Choroid plexus epithelial cell (primary cell): ENCODE data around the gene CREBBP.

Source experiments
- DNase-seq: peaks from one replicate; pipeline ENCODE4 v3.0.0-alpha.2; 2010; ENCODE audit warnings: low read depth
- H3K4me3 ChIP-seq: 2 replicates; pipeline ENCODE4 v1.5.1; 2011; ENCODE audit warnings: low read depth, mild to moderate bottlenecking, control low read depth, low read length, moderate library complexity
- TF ChIP-seq, protein P1 (sequence below): conservative IDR thresholded peaks from 2 replicates; pipeline ENCODE4 v1.5.1; 2011; ENCODE audit warnings: low read depth, mild to moderate bottlenecking, control low read depth, inconsistent platforms, low read length, moderate library complexity

The CREBBP gene

DNA sequence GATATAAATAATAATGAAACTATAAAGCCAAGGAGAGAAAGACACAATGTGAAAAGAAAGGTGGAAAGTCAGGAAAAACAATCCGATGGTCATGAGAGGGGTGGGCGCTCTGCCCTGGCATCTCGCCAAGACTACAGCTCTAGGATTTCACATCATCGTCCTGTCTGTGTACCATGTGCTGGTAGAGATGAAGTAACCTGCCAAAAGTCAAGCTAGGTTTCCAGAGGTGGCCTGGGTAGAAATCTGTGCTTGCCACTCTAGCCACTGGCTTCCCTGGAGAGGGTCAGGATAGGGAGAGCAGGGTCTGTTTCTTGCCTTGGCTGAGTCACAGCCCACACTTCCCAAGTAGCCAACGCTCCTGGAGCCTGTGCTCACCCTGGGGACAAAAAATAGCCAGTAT lies 132.2 kb downstream of the CREBBP start:
- no peak overlapping the region for H3K4me3 ChIP-seq
- TF ChIP-seq, protein P1, sequence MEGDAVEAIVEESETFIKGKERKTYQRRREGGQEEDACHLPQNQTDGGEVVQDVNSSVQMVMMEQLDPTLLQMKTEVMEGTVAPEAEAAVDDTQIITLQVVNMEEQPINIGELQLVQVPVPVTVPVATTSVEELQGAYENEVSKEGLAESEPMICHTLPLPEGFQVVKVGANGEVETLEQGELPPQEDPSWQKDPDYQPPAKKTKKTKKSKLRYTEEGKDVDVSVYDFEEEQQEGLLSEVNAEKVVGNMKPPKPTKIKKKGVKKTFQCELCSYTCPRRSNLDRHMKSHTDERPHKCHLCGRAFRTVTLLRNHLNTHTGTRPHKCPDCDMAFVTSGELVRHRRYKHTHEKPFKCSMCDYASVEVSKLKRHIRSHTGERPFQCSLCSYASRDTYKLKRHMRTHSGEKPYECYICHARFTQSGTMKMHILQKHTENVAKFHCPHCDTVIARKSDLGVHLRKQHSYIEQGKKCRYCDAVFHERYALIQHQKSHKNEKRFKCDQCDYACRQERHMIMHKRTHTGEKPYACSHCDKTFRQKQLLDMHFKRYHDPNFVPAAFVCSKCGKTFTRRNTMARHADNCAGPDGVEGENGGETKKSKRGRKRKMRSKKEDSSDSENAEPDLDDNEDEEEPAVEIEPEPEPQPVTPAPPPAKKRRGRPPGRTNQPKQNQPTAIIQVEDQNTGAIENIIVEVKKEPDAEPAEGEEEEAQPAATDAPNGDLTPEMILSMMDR = no peak
- peak; percentile 17 for DNase-seq

DNA sequence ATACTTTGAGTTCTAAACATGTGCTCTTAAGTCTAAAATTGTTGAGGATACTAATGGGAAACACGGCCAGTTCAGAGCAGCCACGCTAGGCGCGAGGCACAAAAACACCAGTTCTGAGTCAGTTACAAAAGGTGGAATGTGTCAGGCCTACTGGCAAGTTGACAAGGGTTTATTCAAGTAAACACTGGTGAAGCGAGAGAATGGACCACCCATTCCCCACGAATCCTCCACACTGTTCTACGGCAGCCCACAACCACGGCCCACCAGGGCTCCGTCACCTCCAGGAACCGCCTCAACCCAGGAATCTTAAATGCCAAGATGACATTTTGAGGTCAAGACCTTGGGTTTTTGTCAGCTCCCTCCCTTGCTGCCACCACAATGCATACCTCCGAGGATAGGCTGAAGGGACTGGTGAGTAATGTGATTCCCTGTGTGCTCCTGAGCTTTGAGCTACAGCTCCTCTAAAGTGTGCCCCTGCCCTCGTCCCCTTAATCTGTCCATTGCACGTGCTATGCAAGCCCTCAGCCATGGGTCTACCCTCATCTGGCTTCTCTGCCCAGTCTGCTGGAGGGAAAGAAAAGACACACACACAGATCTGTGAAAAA lies 134.7 kb downstream of the CREBBP start:
- TF ChIP-seq, protein P1 = no peak
- DNase-seq = peak; percentile 83
- no peak overlapping the region for H3K4me3 ChIP-seq

DNA sequence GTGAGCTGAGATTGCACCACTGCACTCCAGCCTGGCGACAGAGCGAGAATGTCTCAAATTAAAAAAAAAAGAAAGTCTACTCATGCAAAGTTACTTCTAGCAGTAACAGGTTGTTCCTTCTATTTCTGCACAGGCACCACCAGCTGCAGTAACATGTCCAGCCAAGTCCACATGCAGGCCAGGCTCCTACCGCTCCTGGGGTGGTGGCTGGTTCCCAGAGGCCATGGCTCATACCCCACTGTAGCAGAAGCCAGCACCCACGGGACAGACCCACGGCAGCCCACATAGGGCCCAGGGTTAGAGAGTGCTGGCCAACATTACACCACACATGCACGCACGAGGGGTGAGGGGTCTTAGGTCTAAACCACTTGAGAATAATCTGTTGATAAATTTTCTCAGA lies 136.5 kb downstream of the CREBBP start:
- no peak overlapping the region for H3K4me3 ChIP-seq
- DNase-seq = no peak
- TF ChIP-seq, protein P1 = no peak

DNA sequence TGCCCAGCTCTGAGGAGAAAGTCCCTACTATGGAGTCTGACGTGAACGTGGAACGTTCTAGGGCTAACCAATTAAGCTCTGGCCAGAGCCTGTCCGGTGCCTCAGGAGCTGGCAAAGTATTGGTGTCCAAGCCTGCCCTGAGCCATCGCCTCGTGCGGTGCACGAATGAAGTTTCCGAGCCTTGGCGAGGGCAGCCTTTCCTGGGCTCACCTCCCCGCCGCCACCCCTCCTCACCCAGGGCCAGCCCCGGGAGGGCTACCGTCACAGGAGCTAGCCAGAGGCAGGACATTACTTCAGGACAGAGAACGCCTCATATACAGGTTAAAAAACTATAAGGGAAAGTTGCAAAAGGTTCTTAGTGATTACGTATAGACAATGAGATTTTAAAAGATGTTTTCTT lies 139.6 kb downstream of the CREBBP start:
- DNase-seq = no peak
- no peak overlapping the region for H3K4me3 ChIP-seq
- TF ChIP-seq, protein P1 = no peak

DNA sequence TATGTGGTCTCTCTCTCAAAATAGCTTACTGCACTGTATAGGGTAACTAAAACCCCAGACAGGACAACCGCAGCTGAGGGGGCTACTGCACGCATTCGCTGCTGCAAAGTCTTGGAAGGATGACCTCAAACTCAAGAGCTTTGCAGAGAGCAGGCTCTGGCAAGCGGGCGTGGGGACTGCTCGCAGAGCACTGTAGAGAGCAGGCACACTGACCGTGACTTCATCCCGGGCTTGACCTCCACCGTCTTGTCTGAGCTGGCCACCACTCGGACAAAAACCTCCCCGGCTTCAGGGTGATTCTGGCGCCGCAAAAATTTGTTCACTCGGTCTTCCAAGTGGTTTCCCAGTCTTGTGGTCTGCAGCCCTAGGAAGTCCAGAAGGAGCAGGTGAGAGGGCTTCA lies 140.3 kb downstream of the CREBBP start:
- no peak overlapping the region for H3K4me3 ChIP-seq
- no peak for DNase-seq
- TF ChIP-seq, protein P1 = no peak

DNA sequence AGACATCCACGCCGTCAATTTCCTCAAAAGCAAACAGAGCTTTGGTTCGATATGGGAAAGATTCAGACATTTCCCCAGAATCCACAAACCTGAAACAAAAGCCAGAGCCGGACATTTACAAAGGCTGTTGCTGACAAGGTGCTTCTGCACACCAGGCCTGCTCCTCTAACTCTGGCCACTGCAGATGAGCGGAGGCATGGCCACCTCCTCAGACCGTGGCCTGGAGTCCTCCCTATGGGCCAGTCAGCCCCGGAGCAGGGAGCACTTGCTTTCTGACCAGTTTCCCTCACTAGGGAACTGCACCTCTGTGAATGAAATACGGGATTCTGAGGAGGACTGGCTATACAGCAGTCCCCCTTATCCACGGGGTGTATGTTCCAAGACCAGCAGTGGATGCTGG lies 140.9 kb downstream of the CREBBP start:
- H3K4me3 ChIP-seq = no peak overlapping the region
- TF ChIP-seq, protein P1 = no peak
- DNase-seq = no peak

DNA sequence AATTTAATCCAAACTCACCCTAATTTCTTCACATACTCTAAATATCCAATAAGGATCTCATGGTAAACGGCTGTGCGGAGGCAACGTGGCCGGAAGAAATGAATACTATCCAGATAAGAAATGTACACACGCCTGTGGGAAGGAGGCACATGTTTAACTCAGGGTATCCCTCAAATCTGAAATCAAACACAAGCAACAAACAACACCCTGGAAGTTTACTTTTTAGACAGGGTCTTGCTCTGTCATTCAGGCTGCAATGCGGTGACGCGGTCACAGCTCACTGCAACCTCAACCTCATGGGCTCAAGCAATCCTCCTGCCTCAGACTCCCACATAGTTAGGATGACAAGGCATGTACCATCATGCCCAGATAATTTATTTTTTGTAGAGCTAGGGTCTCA lies 142.0 kb downstream of the CREBBP start:
- DNase-seq = no peak
- TF ChIP-seq, protein P1 = no peak
- no peak overlapping the region for H3K4me3 ChIP-seq
